Psoas muscle (tissue), 8 donors: ENCODE measurements around the gene CLRN2. TPM values are rescaled to one million over a fixed set of nuclear protein-coding genes. Genes with fewer than 3 reads are reported as not detected.

Experiments
- ATAC-seq, 4 donors: fragments of 200-7000 bp; cut with Tn5 transposase; one replicate each; pipeline ENCODE4 v1.9.1; 2020; ENCODE audit warnings: moderate library complexity in 3 of 4, mild to moderate bottlenecking in 2 of 4
- DNase-seq, 2 donors: peaks; one replicate each; pipeline ENCODE4 v3.0.0-alpha.2; 2020
- H3K27ac ChIP-seq: fragments of 200-600 bp; one replicate; pipeline ENCODE4 v1.8.0; 2022
- H3K27me3 ChIP-seq, 3 donors: fragments of 200-600 bp in 1 of 3; one replicate each; pipeline versions ENCODE4 v1.6.1 to v1.8.0; 2013 to 2022; ENCODE audit warnings: low read length in 2 of 3, mild to moderate bottlenecking in 2 of 3, moderate library complexity in 1 of 3; ENCODE audit not compliant: insufficient read depth in 3 of 3
- H3K36me3 ChIP-seq, 2 donors: fragments of 200-600 bp in 1 of 2; one replicate each; pipeline versions ENCODE4 v1.6.1 to v1.8.0; 2013 to 2022; ENCODE audit warnings: low read depth in 1 of 2, mild to moderate bottlenecking in 1 of 2, moderate library complexity in 1 of 2; ENCODE audit not compliant: insufficient read depth in 1 of 2
- H3K4me1 ChIP-seq: fragments of 200-600 bp; one replicate; pipeline ENCODE4 v1.8.0; 2022
- H3K4me3 ChIP-seq: fragments of 200-600 bp; one replicate; pipeline ENCODE4 v1.8.0; 2022; ENCODE audit warnings: mild to moderate bottlenecking
- H3K9me3 ChIP-seq: fragments of 200-600 bp; one replicate; pipeline ENCODE4 v1.8.0; 2022
- WGBS, 3 donors: extraction: QIAGEN DNeasy Blood & Tissue Kit; methylation state at CpG; one replicate each; pipeline versions ENCODE4 v1.1.6 to v1.1.7; 2013; 5-methylcytosine and 5-hydroxymethylcytosine counted together
- intact Hi-C, 2 donors: fragments of 100-400 bp; cut with DNase I; formaldehyde crosslinking; loops; one replicate each; pipeline versions ENCODE4 v1.11.0 to v1.14.2; 2022
- polyA plus RNA-seq, 3 donors: library from polyadenylated mRNA; stranded (reverse); fragments of 200-250 nt; gene quantifications; one replicate each; pipeline ENCODE4 v1.2.3, GENCODE V29; 2013
- total RNA-seq, 4 donors: library from RNA; stranded (reverse); fragmentation: NEBNext Ultra II Directional in 2 of 4; extraction: Animal tissue kit (Norgen Biotek cat#: 25700) in 2 of 4; gene quantifications; one replicate each; pipeline versions ENCODE4 v1.2.1 to v1.2.4, GENCODE V29; 2021 to 2023
- TF ChIP-seq, protein P1 (sequence below): fragments of 200-600 bp; IDR thresholded peaks from one replicate; pipeline ENCODE4 v1.8.0; 2022; ENCODE audit warnings: antibody characterized with exemption
- donor health status: healthy with polysubstance abuse.
- donor health status: DM: no; HTN: no; CAD: no; lungs with moderate emphysema.
- donor health status: Bipolar disorder and iron deficiency.
- donor health status: healthy.
- donor health status: DM: yes; HTN: yes; CAD: no.
- donor health status: DM: no; HTN: no; CAD: no.
- donor health status: DM: no; HTN: no; CAD: no.
- donor health status: DM: yes; HTN: yes; CAD: no.

The CLRN2 gene
- total and polyA plus RNA-seq, 7 donors, result not detected

DNA sequence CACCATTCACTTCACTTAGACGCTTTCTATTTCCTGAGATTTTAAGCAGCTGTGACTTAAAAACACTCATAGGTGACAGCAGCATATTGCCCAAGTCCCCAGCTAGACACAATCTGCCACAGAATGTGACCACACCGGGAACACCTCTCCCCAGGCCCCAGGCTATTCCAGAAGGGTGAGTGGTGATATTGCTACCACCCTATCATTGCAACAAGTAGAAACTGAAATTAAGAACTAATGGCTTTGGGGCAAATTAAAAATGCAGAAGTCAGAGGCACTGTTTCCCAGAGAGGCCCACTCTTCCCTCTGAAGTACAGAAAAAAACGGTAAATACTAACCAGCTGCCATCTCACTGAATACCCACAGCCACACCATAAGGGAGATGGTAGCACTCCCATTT is 38.1 kb upstream of the CLRN2 start:
- no peaks in the 10 kb centered on the region for H3K27me3 ChIP-seq
- H3K27ac ChIP-seq, result no peak overlapping the region
- no peaks in the 10 kb centered on the region for H3K36me3 ChIP-seq
- no peak for DNase-seq
- no peak overlapping the region for H3K4me3 ChIP-seq
- TF ChIP-seq, protein P1, sequence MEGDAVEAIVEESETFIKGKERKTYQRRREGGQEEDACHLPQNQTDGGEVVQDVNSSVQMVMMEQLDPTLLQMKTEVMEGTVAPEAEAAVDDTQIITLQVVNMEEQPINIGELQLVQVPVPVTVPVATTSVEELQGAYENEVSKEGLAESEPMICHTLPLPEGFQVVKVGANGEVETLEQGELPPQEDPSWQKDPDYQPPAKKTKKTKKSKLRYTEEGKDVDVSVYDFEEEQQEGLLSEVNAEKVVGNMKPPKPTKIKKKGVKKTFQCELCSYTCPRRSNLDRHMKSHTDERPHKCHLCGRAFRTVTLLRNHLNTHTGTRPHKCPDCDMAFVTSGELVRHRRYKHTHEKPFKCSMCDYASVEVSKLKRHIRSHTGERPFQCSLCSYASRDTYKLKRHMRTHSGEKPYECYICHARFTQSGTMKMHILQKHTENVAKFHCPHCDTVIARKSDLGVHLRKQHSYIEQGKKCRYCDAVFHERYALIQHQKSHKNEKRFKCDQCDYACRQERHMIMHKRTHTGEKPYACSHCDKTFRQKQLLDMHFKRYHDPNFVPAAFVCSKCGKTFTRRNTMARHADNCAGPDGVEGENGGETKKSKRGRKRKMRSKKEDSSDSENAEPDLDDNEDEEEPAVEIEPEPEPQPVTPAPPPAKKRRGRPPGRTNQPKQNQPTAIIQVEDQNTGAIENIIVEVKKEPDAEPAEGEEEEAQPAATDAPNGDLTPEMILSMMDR, result no peak
- intact Hi-C loops, result loop anchor here in 1 of 2 donors (10.0 kb wide), 1 partner anchor 1182 kb away; no protein-coding TSS in a partner anchor
- ATAC-seq, result no peak
- WGBS, 3 donors, result 80 to 82% (median 82%) methylated on average over 3 of the region's 3 CpGs
- H3K9me3 ChIP-seq, result no peaks in the 10 kb centered on the region
- H3K4me1 ChIP-seq, result no peaks in the 10 kb centered on the region

DNA sequence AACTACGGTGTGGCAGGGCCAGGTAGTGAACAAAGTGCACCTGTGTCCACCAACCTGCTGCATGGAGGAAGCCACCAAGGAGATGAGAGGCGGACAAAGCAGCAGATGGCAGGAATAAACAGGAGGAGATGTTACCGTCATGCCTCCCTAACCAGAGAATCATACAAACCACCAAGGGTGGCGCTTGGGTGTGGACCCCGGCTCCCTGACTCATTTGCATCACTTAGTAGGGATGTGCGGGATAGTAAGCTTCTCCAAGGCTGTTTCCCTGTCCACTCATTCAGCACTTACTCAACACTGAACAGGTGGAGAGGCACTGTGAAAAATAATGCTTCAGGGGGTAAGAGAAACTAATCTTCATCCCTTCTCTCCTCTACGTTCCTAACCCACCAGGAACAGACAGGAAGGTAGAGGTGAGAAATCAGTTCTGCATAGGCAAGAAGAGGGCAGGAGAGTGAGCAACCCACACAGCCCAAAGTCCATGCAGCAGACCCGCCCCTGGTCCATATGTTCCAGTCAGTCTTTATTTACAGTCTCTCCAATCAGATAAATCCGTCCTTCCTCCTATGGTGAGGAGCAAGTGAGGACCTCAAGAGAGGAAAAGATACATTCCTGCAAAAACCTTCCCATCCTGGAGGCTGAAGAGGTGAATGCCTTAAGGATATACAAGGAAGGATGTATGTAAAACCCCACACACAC is 37.0 kb upstream of the CLRN2 start:
- intact Hi-C loops, result loop anchor here in 1 of 2 donors (10.0 kb wide), 1 partner anchor 1183 kb away; no protein-coding TSS in a partner anchor
- Histone ChIP-seq H3K4me3 (no peak overlapping the region), H3K27ac (no peak overlapping the region), H3K9me3 (no peaks in the 10 kb centered on the region), H3K4me1 (no peaks in the 10 kb centered on the region), H3K36me3 (peaks cover 0 to 3% of the 10 kb centered on the region in 2 donors), H3K27me3 (no peaks in the 10 kb centered on the region)
- 82 to 91% (median 86%) methylated on average over 9 of the region's 9 CpGs for WGBS, 3 donors
- DNase-seq, result no peak
- TF ChIP-seq, protein P1, result no peak
- ATAC-seq, result no peak

DNA sequence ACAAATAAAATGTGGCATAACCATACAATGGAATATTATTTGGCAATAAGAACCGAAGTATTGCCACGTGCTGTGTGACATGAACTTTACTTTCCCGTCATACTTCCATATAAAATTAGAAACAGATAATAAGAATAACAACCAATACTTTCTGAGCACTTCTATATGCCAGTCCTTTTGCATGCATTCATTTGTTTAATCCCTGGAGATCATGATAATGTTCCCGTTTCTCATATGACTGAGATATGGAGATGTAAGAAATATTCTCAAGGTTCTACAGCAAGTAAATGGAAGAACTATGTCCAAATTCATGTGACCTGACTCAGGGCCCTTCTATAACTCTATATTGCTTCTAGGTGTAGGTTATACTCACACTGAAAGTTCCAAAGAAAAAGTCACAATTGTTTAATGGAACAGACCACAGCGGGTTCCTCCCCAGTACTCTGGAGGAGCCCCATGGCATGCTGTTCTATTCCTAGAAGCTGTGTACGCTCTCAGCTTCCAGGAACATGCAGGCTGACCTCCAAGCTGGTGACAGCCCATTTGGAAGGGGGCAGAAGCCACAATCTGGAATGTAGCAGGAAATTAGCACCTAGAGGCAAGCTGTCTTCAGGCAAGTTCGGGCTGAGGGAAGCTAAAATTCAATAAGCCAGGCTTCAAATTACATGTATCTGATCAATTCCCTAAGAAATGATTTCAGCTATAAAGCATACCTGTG is 34.6 kb upstream of the CLRN2 start:
- Histone ChIP-seq H3K9me3 (no peaks in the 10 kb centered on the region), H3K4me3 (no peak overlapping the region), H3K27ac (no peak overlapping the region), H3K27me3 (no peaks in the 10 kb centered on the region), H3K4me1 (no peaks in the 10 kb centered on the region), H3K36me3 (peaks cover 0 to 26% of the 10 kb centered on the region in 2 donors)
- WGBS, 3 donors, result 42 to 71% (median 63%) methylated on average over 7 of the region's 7 CpGs
- intact Hi-C loops, result no loop called here
- TF ChIP-seq, protein P1, result no peak
- ATAC-seq (peak in 1 of 4 donors; percentile 33), DNase-seq (no peak)

DNA sequence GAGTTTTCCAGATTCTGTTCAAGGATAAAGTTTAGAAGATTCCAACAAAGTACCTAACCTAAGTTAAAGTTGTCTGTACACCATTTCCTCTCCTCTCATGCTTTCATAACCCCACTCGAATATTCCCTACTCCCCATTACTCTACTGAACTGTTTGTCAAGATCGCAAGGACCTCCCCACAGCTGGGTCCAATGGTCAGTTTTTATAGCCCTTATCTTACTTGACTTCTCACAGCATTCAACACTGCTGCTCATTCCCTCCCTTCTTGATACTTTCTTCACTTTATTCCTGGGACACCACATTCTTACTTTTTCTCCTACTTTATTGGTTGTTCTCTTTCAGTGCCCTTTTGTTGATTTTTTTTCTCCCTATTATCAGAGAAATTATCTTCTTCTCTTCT is 34.0 kb upstream of the CLRN2 start:
- H3K36me3 ChIP-seq, result peaks cover 0 to 30% of the 10 kb centered on the region in 2 donors
- no peak for ATAC-seq
- H3K27ac ChIP-seq, result no peak overlapping the region
- intact Hi-C loops, result no loop called here
- no peak overlapping the region for H3K4me3 ChIP-seq
- DNase-seq, result no peak
- no peaks in the 10 kb centered on the region for H3K4me1 ChIP-seq
- H3K27me3 ChIP-seq, result no peaks in the 10 kb centered on the region
- TF ChIP-seq, protein P1, result no peak
- no peaks in the 10 kb centered on the region for H3K9me3 ChIP-seq
- 95 to 97% (median 96%) methylated on average over 2 of the region's 2 CpGs for WGBS, 3 donors
